Activated CD4-positive, alpha-beta T cell treated with anti-CD3 and anti-CD28 coated beads for 24 hours (primary cell): Measurements from ENCODE around the gene GRIA1.
"Not testable (repeated sequence)": the region's sequence is repeated elsewhere in the genome, so short reads cannot be mapped to it uniquely, and the experiment has no call there.

ENCODE experiments used
- DNase-seq, 2 donors: peaks; one replicate each; pipeline ENCODE4 v3.0.0-alpha.2; 2020; ENCODE audit warnings: low read depth in 2 of 2

Gene GRIA1

GRCh38 chr5:153829510-153830065 is 339.1 kb downstream of the GRIA1 start:
- DNase-seq: no peak

DNA sequence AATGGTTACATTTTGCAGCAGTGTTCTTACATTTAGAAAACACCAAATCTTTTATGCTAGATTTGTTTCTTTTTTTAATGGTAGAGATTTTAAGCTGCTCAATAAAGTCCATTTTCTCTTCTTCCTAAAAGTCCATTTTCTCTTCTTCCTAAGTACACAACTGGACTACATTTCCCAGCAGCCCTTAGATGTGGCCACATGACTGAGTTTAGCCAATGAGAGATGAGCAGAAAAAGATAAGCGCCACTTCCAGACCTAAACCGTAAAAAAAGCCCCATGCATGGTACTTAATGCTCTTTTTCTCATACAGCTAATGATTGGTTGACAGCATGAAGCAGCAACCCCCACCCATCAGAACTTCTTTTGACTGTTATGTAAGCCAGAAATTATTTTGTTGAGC is 341.5 kb downstream of the GRIA1 start:
- DNase-seq: no peak

DNA sequence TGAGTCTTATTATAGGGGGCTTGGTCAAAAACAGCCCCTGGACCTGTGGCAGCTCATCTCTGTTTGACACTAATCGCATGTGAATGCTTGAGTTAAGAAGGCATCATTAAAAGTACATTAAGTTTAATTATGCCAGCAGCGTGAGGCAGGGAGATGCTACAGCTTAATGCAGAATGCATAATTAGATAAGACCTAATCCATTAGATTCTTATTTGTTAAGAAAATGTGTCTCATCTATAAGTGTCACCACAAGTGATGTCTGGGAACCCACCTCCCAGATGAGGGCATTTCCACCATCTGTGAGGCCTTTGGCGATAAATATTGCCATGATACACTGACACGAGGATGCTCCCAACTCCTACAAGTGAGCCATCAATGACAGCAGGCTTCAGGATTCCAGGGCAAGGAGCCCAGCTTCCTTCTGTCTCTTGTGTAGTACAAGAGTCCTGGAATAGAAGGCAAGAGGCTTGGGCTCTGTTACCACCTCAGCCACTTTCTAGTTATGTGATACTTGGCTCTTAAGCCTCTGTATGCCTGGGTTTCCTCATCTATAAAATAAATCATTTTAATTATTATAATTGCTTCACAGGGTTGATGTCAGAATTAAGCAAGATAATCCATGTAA is 345.5 kb downstream of the GRIA1 start:
- DNase-seq: no peak

GRCh38 chr5:153849303-153850113 is 359.0 kb downstream of the GRIA1 start:
- DNase-seq: not testable (repeated sequence)

GRCh38 chr5:153860195-153860886 is 369.9 kb downstream of the GRIA1 start:
- no peak for DNase-seq

- not testable (repeated sequence) for DNase-seq
These were observed 372.4 kb downstream of the GRIA1 start for GRCh38 chr5:153862906-153863305.
